ENCODE results near the gene POLE. TPM values are rescaled to one million over a fixed set of nuclear protein-coding genes. Genes with fewer than 3 reads are reported as not detected.

The POLE gene
- total RNA-seq, 1 experiment from 2014 or later = 167 TPM

DNA sequence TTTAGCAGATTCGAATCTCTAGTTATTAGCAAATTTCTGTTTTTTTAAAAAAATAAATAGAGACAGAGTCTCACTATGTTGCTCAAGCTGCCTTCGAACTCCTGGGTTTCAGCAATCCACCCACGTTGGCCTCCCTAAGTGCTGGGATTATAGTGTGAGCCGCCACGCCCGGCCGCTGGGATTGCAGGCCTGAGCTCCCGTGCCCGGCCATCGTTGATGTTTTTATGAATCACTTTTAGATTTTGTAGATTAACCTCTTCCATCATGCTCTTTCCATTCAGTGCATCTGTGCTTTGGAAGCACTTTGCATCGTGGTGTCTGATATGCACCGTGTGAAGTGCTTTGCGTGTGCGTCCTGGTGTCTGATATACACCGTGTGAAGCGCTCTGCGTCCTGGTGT, 44.4 kb upstream of the POLE start:
- POLR2A ChIA-PET = no interaction called here
- Mint-ChIP-seq H3K4me3 (ENCODE audit: unreplicated experiment) (no peak overlapping the region), H3K4me1 (ENCODE audit: low read depth, unreplicated experiment) (no peaks in the 10 kb centered on the region), H3K9me3 (ENCODE audit: unreplicated experiment) (peaks cover 10% of the 10 kb centered on the region), H3K27ac (ENCODE audit: unreplicated experiment) (no peak overlapping the region), H3K36me3 (ENCODE audit: insufficient read depth, unreplicated experiment) (peaks cover 95% of the 10 kb centered on the region), H3K27me3 (ENCODE audit: insufficient read depth, unreplicated experiment) (no peaks in the 10 kb centered on the region)
- intact Hi-C loops (cut with micrococcal nuclease; ENCODE audit: unreplicated experiment) = no loop called here
- peaks cover 6% of the 10 kb centered on the region for H3K36me3 ChIP-seq (ENCODE audit: control insufficient read depth, insufficient read depth, low read length)
- no peak for TF ChIP-seq CTCF (IDR thresholded peaks at IDR 0.05; ENCODE audit: insufficient read depth in 1 of 2, low read depth in 1 of 2, low read length in 1 of 2, severe bottlenecking in 1 of 2, unreplicated experiment in 1 of 2)
- no TSS peak for BruUV-seq (replicated peaks)
- DNase-seq = no peak
- no peaks in the 10 kb centered on the region for H3K27me3 ChIP-seq (replicated peaks; ENCODE audit: control insufficient read depth, insufficient read depth, low read length)
- peaks cover 5% of the 10 kb centered on the region for H3K9me3 ChIP-seq
- CTCF ChIA-PET = no interaction called here
- no peak overlapping the region for H3K4me3 ChIP-seq (ENCODE audit: low read depth, low read length)
- no peaks in the 10 kb centered on the region for H3K4me1 ChIP-seq

DNA sequence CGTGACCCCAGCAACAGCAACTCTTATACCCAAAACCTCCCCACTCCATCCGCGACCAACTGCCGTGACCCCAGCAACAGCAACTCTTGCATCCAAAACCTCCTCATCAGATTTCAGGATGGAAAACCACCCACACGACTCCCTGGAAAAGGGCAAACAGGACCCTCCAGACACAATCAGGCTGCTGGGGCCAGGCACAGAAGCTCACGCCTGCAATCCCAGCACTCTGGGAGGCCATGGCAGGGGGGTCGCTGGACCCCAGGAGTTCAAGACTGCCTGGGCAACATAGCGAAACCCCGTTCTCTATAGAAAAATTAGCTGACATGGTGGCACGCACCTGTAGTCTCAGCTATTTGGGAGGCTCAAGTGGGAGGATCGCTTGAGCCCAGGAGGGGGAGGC, 43.2 kb upstream of the POLE start:
- Histone ChIP-seq H3K27me3 (replicated peaks; ENCODE audit: control insufficient read depth, insufficient read depth, low read length) (no peaks in the 10 kb centered on the region), H3K4me3 (ENCODE audit: low read depth, low read length) (no peak overlapping the region), H3K9me3 (peaks cover 5% of the 10 kb centered on the region), H3K36me3 (ENCODE audit: control insufficient read depth, insufficient read depth, low read length) (peaks cover 6% of the 10 kb centered on the region), H3K4me1 (no peaks in the 10 kb centered on the region)
- Mint-ChIP-seq H3K9me3 (ENCODE audit: unreplicated experiment) (peaks cover 10% of the 10 kb centered on the region), H3K4me1 (ENCODE audit: low read depth, unreplicated experiment) (no peaks in the 10 kb centered on the region), H3K4me3 (ENCODE audit: unreplicated experiment) (no peak overlapping the region), H3K27ac (ENCODE audit: unreplicated experiment) (peak overlapping the region; percentile 80), H3K27me3 (ENCODE audit: insufficient read depth, unreplicated experiment) (no peaks in the 10 kb centered on the region), H3K36me3 (ENCODE audit: insufficient read depth, unreplicated experiment) (peaks cover 95% of the 10 kb centered on the region)
- CTCF ChIA-PET = no interaction called here
- POLR2A ChIA-PET = no interaction called here
- TF ChIP-seq CTCF (IDR thresholded peaks at IDR 0.05; ENCODE audit: insufficient read depth in 1 of 2, low read depth in 1 of 2, low read length in 1 of 2, severe bottlenecking in 1 of 2, unreplicated experiment in 1 of 2) = no peak
- no peak for DNase-seq
- no TSS peak for BruUV-seq (replicated peaks)
- intact Hi-C loops (cut with micrococcal nuclease; ENCODE audit: unreplicated experiment) = no loop called here

- BruUV-seq (replicated peaks) = no TSS peak
- ChIA-PET POLR2A (no interaction called here), CTCF (no interaction called here)
- H3K36me3 ChIP-seq (ENCODE audit: control insufficient read depth, insufficient read depth, low read length) = peaks cover 2% of the 10 kb centered on the region
- peak overlapping the region; percentile 80 for H3K27ac Mint-ChIP-seq (ENCODE audit: unreplicated experiment)
- H3K4me3 ChIP-seq (ENCODE audit: low read depth, low read length) = no peak overlapping the region
- H3K27me3 ChIP-seq (replicated peaks; ENCODE audit: control insufficient read depth, insufficient read depth, low read length) = no peaks in the 10 kb centered on the region
- no peaks in the 10 kb centered on the region for H3K27me3 Mint-ChIP-seq (ENCODE audit: insufficient read depth, unreplicated experiment)
- intact Hi-C loops (cut with micrococcal nuclease; ENCODE audit: unreplicated experiment) = no loop called here
- H3K4me3 Mint-ChIP-seq (ENCODE audit: unreplicated experiment) = no peak overlapping the region
- peaks cover 95% of the 10 kb centered on the region for H3K36me3 Mint-ChIP-seq (ENCODE audit: insufficient read depth, unreplicated experiment)
- no peaks in the 10 kb centered on the region for H3K4me1 ChIP-seq
- peaks cover 10% of the 10 kb centered on the region for H3K9me3 Mint-ChIP-seq (ENCODE audit: unreplicated experiment)
- no peak for DNase-seq
- H3K9me3 ChIP-seq = peaks cover 5% of the 10 kb centered on the region
- H3K4me1 Mint-ChIP-seq (ENCODE audit: low read depth, unreplicated experiment) = no peaks in the 10 kb centered on the region
- no peak for TF ChIP-seq CTCF (IDR thresholded peaks at IDR 0.05; ENCODE audit: insufficient read depth in 1 of 2, low read depth in 1 of 2, low read length in 1 of 2, severe bottlenecking in 1 of 2, unreplicated experiment in 1 of 2)
Observed at GRCh38 chr12:132729541-132730320, 42.6 kb upstream of the POLE start.

All from Caco-2 (cell line).